ENCODE measurements around the gene RNF224.

- no peak for TF ChIP-seq CTCF (IDR thresholded peaks at IDR 0.05; ENCODE audit: insufficient read depth, low read depth, low read length)
- no peak for TF ChIP-seq EZH2 (IDR thresholded peaks at IDR 0.05; ENCODE audit: insufficient read depth, low read length)
Observed at GRCh38 chr9:137221095-137221505, 6.2 kb upstream of the RNF224 start.
